ENCODE results near the gene PIH1D1.
"Not testable (repeated sequence)": the region's sequence is repeated elsewhere in the genome, so short reads cannot be mapped to it uniquely, and the experiment has no call there.

The PIH1D1 gene

DNA sequence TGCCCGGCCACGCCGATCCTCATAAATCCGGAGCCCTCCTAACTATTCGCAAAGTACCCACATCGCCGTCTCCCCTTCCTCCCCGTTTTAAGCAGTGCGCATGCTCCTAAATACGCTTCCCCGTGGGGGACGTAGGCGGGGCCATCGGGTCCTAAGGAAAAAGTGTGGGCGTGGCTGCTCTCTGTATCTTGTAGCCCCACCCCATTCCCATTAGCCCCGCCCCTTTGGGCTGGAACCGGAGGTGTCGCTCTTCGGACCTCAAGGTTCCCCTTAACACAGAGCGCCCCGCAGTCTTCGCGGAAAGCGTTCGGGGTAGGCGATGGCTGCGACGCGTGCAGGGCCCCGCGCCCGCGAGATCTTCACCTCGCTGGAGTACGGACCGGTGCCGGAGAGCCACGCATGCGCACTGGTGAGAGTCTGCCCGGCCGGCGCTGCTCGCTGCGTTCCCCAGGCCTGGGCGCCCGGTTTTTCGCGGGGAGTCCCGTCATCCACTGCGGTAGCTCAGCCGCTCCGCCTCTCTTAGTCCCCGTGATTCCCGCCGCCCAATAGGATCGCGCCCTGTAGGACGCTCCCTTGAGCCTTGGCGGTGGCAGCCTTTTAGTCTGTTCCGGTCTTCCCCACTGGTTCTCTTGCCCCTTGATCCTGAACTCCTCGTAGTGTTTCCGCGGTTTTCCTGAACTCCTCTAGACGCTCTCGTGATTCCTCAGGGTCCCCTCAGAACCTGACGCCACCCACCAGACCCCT lies 1.6 kb upstream of the PIH1D1 start, which contains the start of gene ALDH16A1:
TSS of gene ALDH16A1 (plus strand) at position 213 of the 744 bp plus-strand sequence. CDS start at position 320, 107 bp downstream.
- peak; percentile 87 for DNase-seq

- no peak for DNase-seq
Measured at GRCh38 chr19:49450405-49450804, 1.2 kb downstream of the PIH1D1 start.

DNA sequence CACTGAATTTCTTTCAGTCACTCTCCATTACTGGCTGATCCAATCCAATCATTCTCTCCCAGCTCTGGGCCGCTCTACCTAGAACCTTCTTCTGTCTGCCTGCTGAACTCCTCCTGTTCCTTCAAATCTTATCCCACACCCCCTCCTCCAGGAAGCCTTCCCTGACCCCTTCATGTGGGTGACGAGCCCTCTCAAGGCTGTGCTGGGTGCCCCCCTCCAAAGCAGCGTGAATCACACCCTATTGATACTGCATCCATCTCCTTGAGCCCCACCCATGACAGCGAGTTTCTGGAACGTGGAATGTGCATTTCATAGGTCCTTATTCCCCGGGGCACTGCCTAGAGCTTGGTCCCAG lies 3.2 kb downstream of the PIH1D1 start:
- no peak for DNase-seq

GRCh38 chr19:49447485-49448431 lies 3.9 kb downstream of the PIH1D1 start:
- DNase-seq: no peak

GRCh38 chr19:49445997-49446396 lies 5.6 kb downstream of the PIH1D1 start:
- DNase-seq: no peak

GRCh38 chr19:49444100-49444700 lies 7.4 kb downstream of the PIH1D1 start:
- not testable (repeated sequence) for DNase-seq

- DNase-seq: peak; percentile 81
Measured at GRCh38 chr19:49443366-49444099, 8.1 kb downstream of the PIH1D1 start.

DNA sequence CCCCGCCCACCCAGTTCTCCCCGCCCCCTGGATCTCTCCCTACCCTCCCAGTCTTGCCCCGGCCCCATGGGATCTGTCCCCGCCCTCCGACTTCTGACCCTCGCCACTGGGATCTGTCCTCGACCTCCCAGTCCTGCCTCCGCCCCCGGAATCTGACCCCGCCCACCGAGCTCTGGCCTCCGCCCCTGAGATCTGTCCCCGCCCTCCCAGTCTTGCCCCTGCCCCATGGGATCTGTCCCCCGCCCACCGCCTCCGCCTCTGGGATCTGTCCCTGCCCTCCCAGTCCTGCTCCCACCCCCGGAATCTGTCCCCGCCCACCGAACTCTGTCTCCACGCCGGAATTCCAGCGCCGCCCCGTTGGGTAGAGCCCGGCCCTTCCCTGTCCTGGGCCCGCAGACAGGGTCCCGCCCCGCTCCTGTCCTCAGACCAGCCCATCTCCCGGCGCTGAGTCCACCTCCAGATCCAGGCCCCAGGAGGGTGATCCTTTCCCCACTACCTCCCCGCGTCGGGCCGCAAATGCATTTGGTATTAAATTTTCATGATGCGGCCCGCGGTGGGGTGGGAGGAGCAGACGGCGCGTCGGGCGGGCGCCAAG lies 8.7 kb downstream of the PIH1D1 start:
- DNase-seq: peak; percentile 94

DNA sequence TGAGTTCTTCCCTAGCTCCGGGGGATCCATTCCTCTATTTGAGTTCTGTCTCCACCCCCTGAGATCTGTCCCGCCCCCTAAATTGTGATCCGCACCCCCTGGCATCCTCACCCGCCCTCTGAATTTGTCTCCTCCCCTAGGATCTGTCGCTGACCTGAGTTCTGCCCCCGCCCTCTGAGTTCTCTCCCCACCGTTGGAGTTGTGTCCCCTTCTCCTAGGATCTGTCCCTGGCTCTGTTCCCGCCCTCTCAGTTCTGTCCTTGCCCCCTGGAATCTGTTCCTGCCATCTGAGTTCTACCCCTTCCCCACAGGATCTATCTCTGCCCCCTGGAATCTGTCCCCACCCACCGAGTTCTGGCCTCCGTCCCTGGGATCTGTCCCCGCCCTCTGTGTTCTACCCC lies 9.3 kb downstream of the PIH1D1 start:
- DNase-seq: peak; percentile 71

- no peak for DNase-seq
Measured at GRCh38 chr19:49441960-49442350, 9.7 kb downstream of the PIH1D1 start.

DNA sequence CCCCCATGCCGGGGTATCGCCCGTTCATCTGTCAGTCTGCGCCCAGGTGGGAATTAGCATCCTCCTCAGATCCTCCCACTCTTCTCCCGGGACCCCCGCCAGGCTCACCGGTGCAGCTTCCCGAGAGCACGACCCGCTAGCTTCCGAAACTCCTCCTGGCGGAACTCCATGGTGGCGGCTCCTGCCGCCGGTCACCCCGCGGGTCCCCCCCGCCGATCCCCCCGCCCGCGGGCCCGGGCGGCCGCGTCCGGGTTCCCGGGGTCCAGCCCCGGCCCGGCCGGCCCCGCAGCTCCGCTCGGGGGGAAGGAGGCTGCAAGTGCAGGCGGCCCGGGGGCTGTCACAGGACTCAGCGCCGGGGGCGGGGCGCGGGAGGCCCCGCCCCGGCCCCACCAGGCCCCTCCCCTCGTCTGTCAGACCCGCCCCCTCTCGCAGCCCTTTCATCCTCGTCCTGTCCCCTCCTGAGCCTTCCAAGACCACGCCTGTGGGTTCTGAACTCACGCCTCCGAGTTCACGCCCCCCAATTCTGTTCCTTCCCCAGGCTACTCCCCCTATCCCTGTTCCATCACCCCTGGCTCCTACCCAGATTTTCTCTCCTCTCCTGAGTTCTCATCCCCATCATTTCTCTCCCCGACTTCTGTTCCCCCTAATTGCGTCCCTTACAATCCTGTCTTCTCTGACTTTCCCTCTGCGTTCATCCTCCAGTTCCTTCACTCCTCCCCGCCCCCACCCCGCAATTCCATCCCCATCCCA lies 10.2 kb downstream of the PIH1D1 start, which contains the start of gene SLC17A7:
TSS of gene SLC17A7 (minus strand) at position 318 of the 750 bp plus-strand sequence. CDS start at position 170, 148 bp downstream.
- no peak for DNase-seq

DNA sequence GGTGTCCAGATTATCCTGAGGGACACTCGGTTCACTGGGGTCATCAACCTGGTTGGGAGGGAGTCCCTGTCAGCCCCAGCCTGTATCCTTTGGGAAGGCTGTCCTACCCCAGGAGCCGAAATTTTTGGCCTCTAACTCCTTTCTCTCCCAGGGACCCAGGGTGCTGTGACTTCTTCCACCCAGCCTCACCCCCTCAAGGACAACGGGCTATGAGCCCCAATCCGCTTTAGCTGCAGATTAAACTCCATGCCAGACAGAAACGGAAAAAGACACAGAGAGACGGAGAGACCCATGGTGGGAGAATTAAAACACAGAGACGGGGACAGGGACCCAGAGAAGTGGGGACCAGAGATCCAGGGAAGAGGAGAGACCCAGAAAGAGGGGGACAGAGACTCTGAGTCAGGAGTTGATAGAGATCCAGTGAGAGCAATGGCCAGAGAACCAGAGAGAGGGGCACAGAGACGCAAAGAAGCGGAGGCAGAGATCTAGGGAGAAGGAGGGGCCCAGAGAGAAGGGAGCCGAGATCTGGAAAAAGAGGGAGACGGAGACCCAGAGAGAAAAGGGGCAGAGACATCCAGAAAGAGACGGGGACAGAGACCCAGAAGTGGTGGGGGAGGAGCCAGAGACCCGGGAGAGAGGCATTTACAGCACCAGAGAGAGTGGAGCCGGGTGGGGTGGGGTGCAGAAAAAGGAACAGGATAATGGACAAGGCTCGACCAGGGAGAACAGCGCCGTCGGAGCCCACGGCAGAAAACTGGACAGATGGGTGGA lies 11.0 kb downstream of the PIH1D1 start:
- no peak for DNase-seq

DNA sequence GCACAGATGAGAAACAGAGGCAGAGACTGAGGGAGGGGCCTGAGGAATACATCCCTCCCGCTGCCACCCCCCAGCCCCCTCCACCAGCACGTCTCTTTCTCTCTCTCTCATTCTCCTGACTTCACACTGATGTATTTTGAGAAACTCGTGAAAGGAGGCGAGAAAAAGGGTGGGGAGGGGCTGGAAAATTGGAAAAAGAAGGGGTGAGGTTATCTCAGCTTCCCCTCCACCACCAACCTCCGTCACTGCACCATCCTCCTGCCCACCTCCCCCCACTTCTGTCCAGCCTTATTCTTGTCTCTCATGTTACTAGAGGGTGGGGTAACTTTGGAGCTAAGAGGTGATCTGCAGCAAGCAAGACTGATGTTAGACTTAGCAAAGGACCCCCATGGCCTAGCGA lies 11.8 kb downstream of the PIH1D1 start:
- no peak for DNase-seq

GRCh38 chr19:49438261-49438660 lies 13.4 kb downstream of the PIH1D1 start:
- DNase-seq: no peak

GRCh38 chr19:49437231-49437630 lies 14.4 kb downstream of the PIH1D1 start:
- DNase-seq: no peak

DNA sequence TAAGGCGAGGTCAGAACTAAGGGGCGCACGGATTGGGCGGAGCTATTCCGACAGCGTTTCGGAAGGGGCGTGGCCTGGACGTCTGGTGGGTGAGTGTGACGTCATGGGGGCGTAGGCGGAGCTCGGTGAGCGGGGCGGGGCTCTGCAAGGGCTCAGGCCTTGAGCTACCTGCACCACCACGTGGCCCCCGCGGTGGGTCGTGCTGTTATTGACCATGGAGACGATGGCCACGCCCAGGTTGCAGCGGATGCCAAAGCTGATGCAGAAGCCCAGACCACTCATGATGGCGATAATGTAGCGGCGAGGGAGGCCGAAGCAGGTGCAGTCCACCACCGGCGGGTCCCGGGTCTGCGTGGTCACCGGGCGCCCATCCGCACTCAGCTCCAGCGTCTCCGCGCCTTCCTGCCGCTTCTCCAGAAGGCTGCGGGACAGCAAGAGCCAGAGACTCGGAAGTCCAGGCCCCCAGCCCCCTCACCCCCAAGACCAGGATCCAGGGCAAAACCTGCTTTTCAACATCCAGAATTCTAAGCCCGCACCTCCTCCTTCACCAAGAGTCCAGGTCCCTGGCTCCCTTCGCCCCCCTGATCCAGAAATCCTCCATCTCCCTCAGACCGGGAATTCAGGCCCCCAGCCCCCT lies 15.1 kb downstream of the PIH1D1 start:
- no peak for DNase-seq

DNA sequence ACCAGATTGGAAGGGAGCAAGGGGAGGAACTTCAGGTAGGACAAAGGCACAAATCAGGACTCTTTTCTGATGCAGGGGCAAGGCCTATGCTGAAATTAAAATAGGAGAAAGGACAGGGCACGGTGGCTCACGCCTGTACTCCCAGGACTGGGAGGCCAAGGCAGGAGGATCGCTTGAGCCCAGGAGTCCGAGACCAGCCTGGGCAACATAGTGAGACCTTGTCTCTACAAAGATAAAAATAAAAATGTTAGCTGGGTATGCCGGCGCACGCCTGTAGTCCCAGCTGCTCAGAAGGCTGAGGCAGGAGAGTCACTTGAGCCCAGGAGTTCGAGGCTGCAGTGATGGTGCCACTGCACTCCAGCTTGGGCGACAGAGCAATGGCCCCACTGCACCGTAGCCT lies 15.9 kb downstream of the PIH1D1 start:
- no peak for DNase-seq

- no peak for DNase-seq
Measured at GRCh38 chr19:49434907-49435583, 16.6 kb downstream of the PIH1D1 start.

DNA sequence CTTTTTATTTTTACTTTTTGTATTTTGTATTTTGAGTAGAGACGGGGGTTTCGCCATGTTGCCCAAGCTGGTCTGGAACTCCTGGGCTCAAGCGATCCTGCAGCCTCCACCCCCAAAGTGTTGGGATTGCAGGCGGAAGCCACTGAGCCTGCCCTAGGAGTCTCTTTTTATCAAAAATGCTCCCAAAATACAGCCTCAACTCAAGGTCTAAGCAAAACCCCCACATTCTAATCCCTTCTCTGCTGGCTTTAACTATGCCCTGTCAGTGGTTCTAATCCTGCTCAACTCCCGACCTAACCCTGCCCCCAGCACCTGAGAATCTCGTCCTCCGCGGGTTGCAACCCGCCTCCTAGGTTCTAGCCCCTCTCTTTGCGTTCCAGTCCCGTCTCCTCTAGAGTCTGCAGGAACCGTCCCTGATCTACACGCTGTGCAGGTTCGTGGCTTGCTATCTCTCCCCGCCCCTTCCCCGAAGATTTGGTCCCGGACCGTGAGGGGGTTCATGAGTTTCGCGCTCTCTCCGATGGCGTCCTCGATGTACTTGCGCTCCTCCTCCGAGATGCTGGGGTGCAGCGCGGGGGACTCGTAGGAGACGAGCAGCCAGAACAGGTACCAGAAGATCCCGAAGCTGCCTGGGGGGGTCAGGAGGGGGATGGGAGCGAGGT lies 18.2 kb downstream of the PIH1D1 start:
- no peak for DNase-seq

All from 8988T (cell line).